Esophagus squamous epithelium (tissue), 4 donors: ENCODE data around the gene CCKAR.

Experiments
- CTCF ChIP-seq, 6 experiments: fragments of 450-650 bp in 4 of 6; fragments of 200-600 bp in 2 of 6; sonication (generic) in 2 of 6; IDR thresholded peaks; one replicate each; pipeline ENCODE4 v1.5.1; 2016 to 2019; ENCODE audit warnings: antibody characterized with exemption in 6 of 6, mild to moderate bottlenecking in 4 of 6, moderate library complexity in 4 of 6
- POLR2A ChIP-seq, 4 donors: fragments of 450-650 bp; IDR thresholded peaks; one replicate each; pipeline ENCODE4 v1.6.1; 2017; ENCODE audit warnings: antibody characterized with exemption in 4 of 4, mild to moderate bottlenecking in 4 of 4, moderate library complexity in 3 of 4

DNA sequence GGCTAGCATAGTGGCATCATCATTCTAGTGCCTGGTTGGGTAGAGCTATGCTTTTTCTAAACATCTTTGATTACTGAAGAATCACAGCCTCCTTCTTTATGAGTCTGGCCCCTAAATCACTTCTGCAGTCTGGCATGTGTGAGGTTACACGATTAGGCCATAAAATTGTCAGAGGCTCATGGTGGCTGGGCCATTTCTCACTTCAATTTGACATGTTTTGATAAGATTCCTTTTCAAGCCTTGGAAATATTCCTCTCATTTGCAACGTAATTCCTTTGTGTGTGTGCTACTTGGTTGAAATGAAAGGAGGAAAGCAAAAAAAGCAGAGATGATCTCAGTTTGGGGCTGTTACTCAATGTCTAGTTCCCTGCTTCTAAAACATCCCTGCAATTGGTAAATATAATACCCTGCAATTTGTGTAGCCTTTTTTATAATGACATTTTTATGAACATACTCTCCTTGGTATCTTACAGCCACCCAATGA is 6.2 kb downstream of the CCKAR start:
- no peak for TF ChIP-seq CTCF (IDR thresholded peaks at IDR 0.05)
- no peak for TF ChIP-seq POLR2A (IDR thresholded peaks at IDR 0.05)
